HepG2 (cell line): ENCODE results near the gene EIF3A. TPM values are rescaled to one million over a fixed set of nuclear protein-coding genes. Genes with fewer than 3 reads are reported as not detected.

ENCODE experiments used
- ARID5B ChIP-seq: IDR thresholded peaks from 2 replicates; pipeline ENCODE4 v1.4.0; 2020; ENCODE audit warnings: mild to moderate bottlenecking, missing genetic modification reagents
- ARNT ChIP-seq: fragments of 450-650 bp; IDR thresholded peaks from 2 replicates; pipeline ENCODE4 v1.6.1; 2017
- CBX2 ChIP-seq, 2 experiments: fragments of 200-600 bp in 1 of 2; sonication (generic); formaldehyde crosslinking in 1 of 2; IDR thresholded peaks; 2 replicates each; pipeline versions ENCODE4 v1.7.0 to v1.8.1; 2018 to 2022; ENCODE audit warnings: low read depth in 2 of 2, low read length in 1 of 2, mild to moderate bottlenecking in 1 of 2, missing genetic modification reagents in 1 of 2
- EEA1 ChIP-seq: sonication (generic); formaldehyde crosslinking; IDR thresholded peaks from 2 replicates; pipeline ENCODE4 v1.5.1; 2020; ENCODE audit warnings: mild to moderate bottlenecking, missing genetic modification reagents, borderline replicate concordance
- IRF1 ChIP-seq: sonication (generic); formaldehyde crosslinking; IDR thresholded peaks from 2 replicates; pipeline ENCODE4 v1.4.0; 2020; ENCODE audit warnings: low read depth, mild to moderate bottlenecking, missing genetic modification reagents
- KLF15 ChIP-seq: sonication (generic); formaldehyde crosslinking; IDR thresholded peaks from 2 replicates; pipeline ENCODE4 v1.8.1; 2023; ENCODE audit warnings: borderline replicate concordance, mild to moderate bottlenecking, inconsistent platforms, missing genetic modification reagents, mixed read lengths
- MATR3 ChIP-seq: sonication (generic); formaldehyde crosslinking; IDR thresholded peaks from 2 replicates; pipeline ENCODE4 v1.4.0; 2020; ENCODE audit warnings: missing genetic modification reagents
- RFX3 ChIP-seq: IDR thresholded peaks from 2 replicates; pipeline ENCODE4 v1.6.1; 2016; ENCODE audit warnings: missing biosample characterization, missing genetic modification reagents
- SRSF1 ChIP-seq: fragments of 200-400 bp; formaldehyde crosslinking; optimal IDR thresholded peaks from 2 replicates; pipeline ENCODE3; 2017; ENCODE audit warnings: mild to moderate bottlenecking, low read depth, low read length, moderate library complexity
- THRA ChIP-seq: sonication (generic); formaldehyde crosslinking; IDR thresholded peaks from 2 replicates; pipeline ENCODE4 v1.4.0; 2020; ENCODE audit warnings: missing genetic modification reagents, borderline replicate concordance
- TP53 ChIP-seq: sonication (generic); formaldehyde crosslinking; conservative IDR thresholded peaks from 2 replicates; pipeline ENCODE4 v1.4.0; 2020; ENCODE audit warnings: missing genetic modification reagents
- TRIM22 ChIP-seq: fragments of 450-650 bp; IDR thresholded peaks from 2 replicates; pipeline ENCODE4 v1.6.1; 2017
- TSC22D2 ChIP-seq: sonication (generic); formaldehyde crosslinking; IDR thresholded peaks from 2 replicates; pipeline ENCODE4 v1.5.1; 2020; ENCODE audit warnings: missing genetic modification reagents, mild to moderate bottlenecking, borderline replicate concordance
- ZNF18 ChIP-seq: sonication (generic); formaldehyde crosslinking; IDR thresholded peaks from 2 replicates; pipeline ENCODE4 v1.8.0; 2022; ENCODE audit warnings: mild to moderate bottlenecking, missing genetic modification reagents; ENCODE audit not compliant: insufficient replicate concordance
- ZNF652 ChIP-seq: IDR thresholded peaks from 2 replicates; pipeline ENCODE4 v1.6.1; 2016; ENCODE audit warnings: low read depth, borderline replicate concordance
- ZNF660 ChIP-seq: sonication (generic); formaldehyde crosslinking; IDR thresholded peaks from 2 replicates; pipeline ENCODE4 v1.5.1; 2020; ENCODE audit warnings: mild to moderate bottlenecking, low read depth, missing genetic modification reagents, borderline replicate concordance
- ZNF691 ChIP-seq: sonication (generic); formaldehyde crosslinking; IDR thresholded peaks from 2 replicates; pipeline ENCODE4 v1.4.0; 2020; ENCODE audit warnings: missing genetic modification reagents, low read depth, mild to moderate bottlenecking, borderline replicate concordance
- ZSCAN9 ChIP-seq: IDR thresholded peaks from 2 replicates; pipeline ENCODE4 v1.6.1; 2016; ENCODE audit warnings: borderline replicate concordance
- polyA plus RNA-seq, 8 experiments: library from polyadenylated mRNA; depleted of rRNA in 3 of 8; stranded (reverse) in 7 of 8; unstranded in 1 of 8; fragments of >200 nt; fragmentation: Illumina TruSeq in 4 of 8; extraction: Trizol in 4 of 8; gene quantifications; 2 replicates each; pipeline versions ENCODE4 v1.2.1 to v1.2.3, GENCODE V29; 2011 to 2016; ENCODE audit warnings: low read depth in 4 of 8, missing spikeins in 1 of 8, mixed read lengths in 1 of 8; ENCODE audit not compliant: insufficient read depth in 1 of 8
- total RNA-seq, 5 experiments: library from RNA; depleted of rRNA; stranded (reverse); fragments of >200 nt; fragmentation: Illumina TruSeq; extraction: Trizol; gene quantifications; 2 replicates each; pipeline ENCODE4 v1.2.3, GENCODE V29; 2016; ENCODE audit warnings: low read depth in 1 of 5

Gene EIF3A
- total and polyA plus RNA-seq, 2 of the 13 experiments (the other 11 are each of a cell fraction or from before 2014, with no cell fraction given): 25.6 to 117 TPM

GRCh38 chr10:119030421-119031250 is 50.0 kb downstream of the EIF3A start (continued):
- TF ChIP-seq EEA1 (CRISPR knock-in tag) (no peak), RFX3 (CRISPR knock-in tag) (no peak), KLF15 (CRISPR knock-in tag) (0 out of 2 replicates have a peak, but pooled peaks have one; percentile 51), ZSCAN9 (no peak), TRIM22 (no peak), IRF1 (CRISPR knock-in tag) (no peak), ARNT (no peak), ZNF652 (no peak), CBX2 (IDR thresholded peaks at IDR 0.05; ENCODE audit: low read depth, low read length) (no peak), CBX2 (CRISPR knock-in tag; IDR thresholded peaks at IDR 0.05; ENCODE audit: low read depth) (no peak), ZNF691 (CRISPR knock-in tag) (no peak), ARID5B (no peak), THRA (CRISPR knock-in tag) (no peak), MATR3 (CRISPR knock-in tag) (no peak), ZNF660 (CRISPR knock-in tag) (no peak), ZNF18 (CRISPR knock-in tag) (peak; percentile 35), TSC22D2 (CRISPR knock-in tag) (no peak; the same call in 1 of the 2 replicates), TP53 (CRISPR knock-in tag) (no peak), SRSF1 (no peak)
